Measurements from ENCODE around the gene POLE3. TPM values are rescaled to one million over a fixed set of nuclear protein-coding genes. Genes with fewer than 3 reads are reported as not detected.
A peak's percentile ranks its signal among the peaks of the same experiment; 100 is the strongest.

POLE3 gene
- total RNA-seq, 2 experiments from 2014 or later: 130 to 132 TPM

DNA sequence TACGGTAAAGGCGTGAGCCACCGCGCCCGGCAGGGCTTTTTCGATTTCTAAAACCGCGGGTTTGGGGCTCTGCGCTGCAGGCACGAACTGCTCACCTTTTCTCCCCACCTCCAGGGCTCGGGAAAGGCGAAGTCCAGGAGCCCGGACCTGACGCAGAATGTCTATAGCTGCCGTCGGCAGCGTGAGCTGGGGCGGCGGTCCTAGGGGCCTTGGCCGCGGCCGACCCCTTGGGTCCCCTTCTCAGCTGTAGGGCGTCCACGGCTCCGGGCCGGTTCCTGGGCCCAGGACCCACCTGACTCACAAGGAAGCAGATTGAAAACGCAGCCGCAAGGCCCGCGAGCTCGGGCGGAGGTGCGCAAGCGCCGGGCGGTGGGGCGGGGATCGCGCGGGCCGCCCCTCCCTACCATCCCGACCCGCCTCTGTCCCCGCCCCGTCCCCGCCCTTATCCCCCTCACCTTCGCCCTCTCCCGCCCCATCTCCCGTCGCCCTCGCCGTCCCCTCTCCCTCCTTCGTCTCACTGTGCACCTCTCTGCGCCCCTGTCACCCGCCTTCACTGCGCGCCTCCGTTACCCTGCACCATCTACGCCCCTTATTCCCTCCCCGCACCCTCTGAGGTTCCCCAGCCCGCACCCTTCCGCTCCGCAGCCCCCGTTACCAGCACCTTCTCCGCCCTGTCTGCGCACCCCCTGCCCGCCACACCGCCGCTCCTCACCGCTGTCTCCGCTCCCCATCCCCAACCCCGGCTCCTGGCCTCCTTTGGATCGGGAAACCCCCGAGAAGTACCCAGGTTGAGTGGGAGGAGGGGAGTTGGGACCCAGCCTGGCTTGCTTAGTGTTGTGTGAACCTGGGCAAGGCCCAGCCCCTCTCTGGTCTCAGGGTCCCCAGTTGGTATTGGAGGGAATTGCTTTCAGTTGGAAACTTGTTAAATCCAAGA lies 33.6 kb downstream of the POLE3 start, which contains the start of gene HDHD3:
Gene HDHD3, minus strand, starts transcription at position 353 of the 934 bp plus-strand sequence. CDS start 2,632 bp downstream, outside the sequence.
- H2AFZ ChIP-seq (ENCODE audit: low read length): peak within 1 kb of the TSS; percentile 100
- no peaks in the 10 kb centered on the region for H4K20me1 ChIP-seq (ENCODE audit: insufficient read depth, low read length)
- peak; percentile 86 for DNase-seq (ENCODE audit: low spot score)
- peak within 1 kb of the TSS; percentile 76 for H3K4me3 ChIP-seq (ENCODE audit: low read depth, low read length, poor library complexity, severe bottlenecking)
- intact Hi-C loops (cut with micrococcal nuclease; ENCODE audit: unreplicated experiment): loop anchor here (2.0 kb wide), 1 partner anchor 34 kb away; the partner anchor contains the start of genes C9orf43 and POLE3
- H3K27ac ChIP-seq (ENCODE audit: low read depth, low read length, poor library complexity, severe bottlenecking): no peak within 1 kb of the TSS
- peaks cover 24% of the 10 kb centered on the region; the same call in 1 of the 2 replicates for H3K36me3 ChIP-seq (ENCODE audit: insufficient read depth, low read length)
- ChIA-PET POLR2A (interaction anchor here (0.7 to 1.3 kb wide), 5 partner anchors 10 to 204 kb away, joined by 3 to 6 read pairs (median 3); partner anchors contain the start of gene WDR31), CTCF (ENCODE audit: unreplicated experiment) (interaction anchor here (0.6 kb wide), 1 partner anchor 26 kb away, joined by 4 read pairs; no protein-coding TSS in a partner anchor)
- no peaks in the 10 kb centered on the region for H3K79me2 ChIP-seq (ENCODE audit: insufficient read depth, low read depth, low read length)
- peak within 1 kb of the TSS; percentile 95 for H3K4me2 ChIP-seq (ENCODE audit: low read length)
- H3K9me3 ChIP-seq (ENCODE audit: low read length): no peaks in the 10 kb centered on the region
- TF ChIP-seq, protein P1, sequence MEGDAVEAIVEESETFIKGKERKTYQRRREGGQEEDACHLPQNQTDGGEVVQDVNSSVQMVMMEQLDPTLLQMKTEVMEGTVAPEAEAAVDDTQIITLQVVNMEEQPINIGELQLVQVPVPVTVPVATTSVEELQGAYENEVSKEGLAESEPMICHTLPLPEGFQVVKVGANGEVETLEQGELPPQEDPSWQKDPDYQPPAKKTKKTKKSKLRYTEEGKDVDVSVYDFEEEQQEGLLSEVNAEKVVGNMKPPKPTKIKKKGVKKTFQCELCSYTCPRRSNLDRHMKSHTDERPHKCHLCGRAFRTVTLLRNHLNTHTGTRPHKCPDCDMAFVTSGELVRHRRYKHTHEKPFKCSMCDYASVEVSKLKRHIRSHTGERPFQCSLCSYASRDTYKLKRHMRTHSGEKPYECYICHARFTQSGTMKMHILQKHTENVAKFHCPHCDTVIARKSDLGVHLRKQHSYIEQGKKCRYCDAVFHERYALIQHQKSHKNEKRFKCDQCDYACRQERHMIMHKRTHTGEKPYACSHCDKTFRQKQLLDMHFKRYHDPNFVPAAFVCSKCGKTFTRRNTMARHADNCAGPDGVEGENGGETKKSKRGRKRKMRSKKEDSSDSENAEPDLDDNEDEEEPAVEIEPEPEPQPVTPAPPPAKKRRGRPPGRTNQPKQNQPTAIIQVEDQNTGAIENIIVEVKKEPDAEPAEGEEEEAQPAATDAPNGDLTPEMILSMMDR (conservative IDR thresholded peaks at IDR 0.05; ENCODE audit: low read length): no peak
- no peak for TF ChIP-seq EZH2phosphoT487 (IDR thresholded peaks at IDR 0.05; ENCODE audit: borderline replicate concordance, low read depth, low read length)
- peaks cover 22% of the 10 kb centered on the region for H3K4me1 ChIP-seq (ENCODE audit: insufficient read depth, low read length, poor library complexity, severe bottlenecking)
- no TSS peak for BruUV-seq (replicated peaks)
- H3K9me2 ChIP-seq (ENCODE audit: insufficient read depth, low read length): no peaks in the 10 kb centered on the region

DNA sequence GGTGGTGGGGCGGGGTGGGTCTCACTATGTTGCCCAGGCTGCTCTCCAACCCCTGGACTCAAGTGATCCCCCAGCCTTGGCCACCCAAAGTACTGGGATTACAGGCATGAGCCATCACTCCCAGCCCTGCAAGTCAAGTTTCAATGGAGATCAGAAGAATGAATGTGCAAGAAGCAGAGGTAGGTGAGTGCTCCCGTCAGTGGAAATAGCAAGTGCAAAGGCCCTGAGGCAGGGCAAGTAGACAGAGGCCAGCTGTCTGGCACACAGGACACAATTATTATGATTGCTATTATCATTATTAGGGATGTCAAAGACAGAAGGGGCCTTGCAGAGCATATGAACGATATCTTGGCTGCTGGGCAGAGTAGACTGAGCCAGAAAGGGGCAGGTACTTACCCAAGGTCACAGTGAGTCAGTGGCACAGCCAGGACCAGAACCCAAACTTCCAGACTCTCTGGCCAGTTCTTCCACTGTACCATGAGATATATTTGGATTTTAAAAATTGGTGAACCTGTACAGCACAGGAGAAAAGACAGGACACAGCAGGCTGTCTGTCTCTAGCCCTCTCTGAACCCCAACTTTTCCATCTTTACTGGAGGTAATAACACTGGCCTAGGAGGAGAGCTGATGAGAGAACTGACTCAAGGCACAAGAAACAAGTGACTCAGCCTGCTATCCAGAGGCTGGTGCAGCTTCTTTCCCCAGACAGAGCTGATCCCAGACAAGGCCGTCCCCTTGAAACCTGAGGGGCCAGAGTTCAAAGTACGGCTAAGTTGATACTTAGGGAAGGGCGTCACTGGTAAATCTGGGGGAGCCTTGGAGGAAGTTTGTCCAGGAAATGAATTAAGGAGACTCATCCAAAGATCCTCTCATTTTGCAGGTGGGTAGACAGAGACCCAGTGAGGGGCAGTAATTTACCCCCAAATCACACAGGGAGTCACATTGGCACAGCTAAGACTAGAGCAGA lies 35.1 kb downstream of the POLE3 start:
- Histone ChIP-seq H3K4me1 (ENCODE audit: insufficient read depth, low read length, poor library complexity, severe bottlenecking) (peaks cover 14% of the 10 kb centered on the region), H3K4me3 (ENCODE audit: low read depth, low read length, poor library complexity, severe bottlenecking) (peak overlapping the region; percentile 76), H3K27ac (ENCODE audit: low read depth, low read length, poor library complexity, severe bottlenecking) (no peak overlapping the region), H3K79me2 (ENCODE audit: insufficient read depth, low read depth, low read length) (no peaks in the 10 kb centered on the region), H4K20me1 (ENCODE audit: insufficient read depth, low read length) (no peaks in the 10 kb centered on the region), H3K9me2 (ENCODE audit: insufficient read depth, low read length) (no peaks in the 10 kb centered on the region), H3K4me2 (ENCODE audit: low read length) (peak overlapping the region; percentile 95), H3K36me3 (ENCODE audit: insufficient read depth, low read length) (peaks cover 24% of the 10 kb centered on the region; the same call in 1 of the 2 replicates), H3K9me3 (ENCODE audit: low read length) (no peaks in the 10 kb centered on the region), H2AFZ (ENCODE audit: low read length) (no peak overlapping the region)
- CTCF ChIA-PET (ENCODE audit: unreplicated experiment): no interaction called here
- intact Hi-C loops (cut with micrococcal nuclease; ENCODE audit: unreplicated experiment): loop anchor here (2.0 kb wide), 1 partner anchor 35 kb away; the partner anchor contains the start of genes C9orf43 and POLE3
- POLR2A ChIA-PET: interaction anchor here (1.0 to 1.2 kb wide), 4 partner anchors 11 to 28 kb away, joined by 3 to 6 read pairs (median 3); no protein-coding TSS in a partner anchor
- DNase-seq (ENCODE audit: low spot score): no peak
- TF ChIP-seq, protein P1 (conservative IDR thresholded peaks at IDR 0.05; ENCODE audit: low read length): no peak
- TF ChIP-seq EZH2phosphoT487 (IDR thresholded peaks at IDR 0.05; ENCODE audit: borderline replicate concordance, low read depth, low read length): no peak
- TSS peak; percentile 86 for BruUV-seq (replicated peaks)
